Fibroblast of lung (primary cell): Measurements from ENCODE around the gene LYPD6. TPM values are rescaled to one million over a fixed set of nuclear protein-coding genes. Genes with fewer than 3 reads are reported as not detected.

Experiments
- DNase-seq, 2 donors: peaks; one replicate each; pipeline versions ENCODE4 v3.0.0 to v3.0.0-alpha.2; 2010; ENCODE audit warnings: low read depth in 2 of 2
- H2AFZ ChIP-seq: 2 replicates; pipeline ENCODE4 v1.5.1; 2012; ENCODE audit warnings: low read length, control low read depth, inconsistent platforms
- H3K27ac ChIP-seq: 2 replicates; pipeline ENCODE4 v1.5.1; 2011; ENCODE audit warnings: low read length, control low read depth; ENCODE audit not compliant: insufficient read depth
- H3K27me3 ChIP-seq: 2 replicates; pipeline ENCODE4 v1.5.1; 2011; ENCODE audit warnings: mild to moderate bottlenecking, low read length; ENCODE audit not compliant: control insufficient read depth, insufficient read depth
- H3K36me3 ChIP-seq: 2 replicates; pipeline ENCODE4 v1.5.1; 2011; ENCODE audit warnings: low read length; ENCODE audit not compliant: control insufficient read depth, insufficient read depth
- H3K4me1 ChIP-seq: 2 replicates; pipeline ENCODE4 v1.5.1; 2011; ENCODE audit warnings: low read length; ENCODE audit not compliant: control insufficient read depth, insufficient read depth; ENCODE audit errors: extremely low read depth
- H3K4me2 ChIP-seq: 2 replicates; pipeline ENCODE4 v1.5.1; 2011; ENCODE audit warnings: low read length, control low read depth; ENCODE audit not compliant: insufficient read depth; ENCODE audit errors: extremely low read depth
- H3K4me3 ChIP-seq, 4 experiments: fragments of 200-600 bp in 1 of 4; sonication (generic) in 1 of 4; replicated peaks in 1 of 4; 2 replicates each; pipeline ENCODE4 v1.5.1; 2011 to 2016; ENCODE audit warnings: low read length in 4 of 4, low read depth in 3 of 4, mild to moderate bottlenecking in 3 of 4, control low read depth in 2 of 4, inconsistent platforms in 1 of 4, mixed read lengths in 1 of 4; ENCODE audit not compliant: insufficient read depth in 1 of 4; ENCODE audit errors: control extremely low read depth in 1 of 4
- H3K79me2 ChIP-seq: 2 replicates; pipeline ENCODE4 v1.5.1; 2012; ENCODE audit warnings: mild to moderate bottlenecking, low read length, inconsistent platforms; ENCODE audit not compliant: control insufficient read depth, insufficient read depth
- H3K9ac ChIP-seq: 2 replicates; pipeline ENCODE4 v1.5.1; 2011; ENCODE audit warnings: mild to moderate bottlenecking, low read length, control low read depth; ENCODE audit not compliant: insufficient read depth
- H3K9me3 ChIP-seq: 2 replicates; pipeline ENCODE4 v1.5.1; 2012; ENCODE audit warnings: low read depth, low read length; ENCODE audit not compliant: control insufficient read depth, insufficient read depth
- H4K20me1 ChIP-seq: 2 replicates; pipeline ENCODE4 v1.5.1; 2011; ENCODE audit warnings: low read length; ENCODE audit not compliant: control insufficient read depth, insufficient read depth; ENCODE audit errors: extremely low read depth
- EZH2 ChIP-seq: IDR thresholded peaks from 2 replicates; pipeline ENCODE4 v1.5.1; 2012; ENCODE audit warnings: low read length, control low read depth, mild to moderate bottlenecking; ENCODE audit errors: missing control alignments
- polyA plus RNA-seq, 2 donors: library from polyadenylated mRNA; depleted of rRNA in 1 of 2; stranded (reverse) in 1 of 2; unstranded in 1 of 2; fragments of >200 nt; gene quantifications; 2 replicates each; pipeline ENCODE4 v1.2.1, GENCODE V29; 2011 to 2012; ENCODE audit warnings: missing spikeins in 1 of 2
- total RNA-seq: library from RNA; depleted of rRNA; stranded (reverse); fragments of >200 nt; gene quantifications from 2 replicates; pipeline ENCODE4 v1.2.1, GENCODE V29; 2014
- TF ChIP-seq, protein P1 (sequence below), 2 donors: IDR thresholded peaks in 1 of 2; conservative IDR thresholded peaks in 1 of 2; 1 replicate in 1 of 2; 2 replicates in 1 of 2; pipeline ENCODE4 v1.5.1; 2011 to 2012; ENCODE audit warnings: low read length in 2 of 2, control low read depth in 1 of 2, inconsistent platforms in 1 of 2, low read depth in 1 of 2, mild to moderate bottlenecking in 1 of 2

Gene LYPD6
- total and polyA plus RNA-seq, 2 donors (not counting 1 experiment from before 2014, with no cell fraction given) = 0.17 to 3.7 TPM

DNA sequence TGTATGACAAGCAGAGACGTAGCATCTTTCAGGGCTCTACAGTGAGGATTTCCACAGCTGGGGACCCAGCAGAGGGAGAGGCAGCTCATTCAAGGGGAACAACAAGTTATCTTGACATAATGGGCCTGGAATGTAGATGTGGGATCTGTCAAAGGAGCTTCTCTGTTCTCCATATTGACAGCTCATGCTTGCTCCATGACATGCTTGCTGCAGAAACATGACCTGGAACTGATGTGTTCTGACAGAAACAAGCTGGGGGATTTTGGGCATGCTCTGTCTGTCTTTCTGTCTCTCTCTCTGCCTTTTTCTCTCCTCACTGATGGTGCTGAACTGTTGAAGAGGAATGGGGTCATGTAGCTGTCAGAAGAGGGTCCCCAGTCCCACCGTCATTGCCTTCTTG, 177.6 kb downstream of the LYPD6 start:
- TF ChIP-seq EZH2 = no peak
- TF ChIP-seq, protein P1, sequence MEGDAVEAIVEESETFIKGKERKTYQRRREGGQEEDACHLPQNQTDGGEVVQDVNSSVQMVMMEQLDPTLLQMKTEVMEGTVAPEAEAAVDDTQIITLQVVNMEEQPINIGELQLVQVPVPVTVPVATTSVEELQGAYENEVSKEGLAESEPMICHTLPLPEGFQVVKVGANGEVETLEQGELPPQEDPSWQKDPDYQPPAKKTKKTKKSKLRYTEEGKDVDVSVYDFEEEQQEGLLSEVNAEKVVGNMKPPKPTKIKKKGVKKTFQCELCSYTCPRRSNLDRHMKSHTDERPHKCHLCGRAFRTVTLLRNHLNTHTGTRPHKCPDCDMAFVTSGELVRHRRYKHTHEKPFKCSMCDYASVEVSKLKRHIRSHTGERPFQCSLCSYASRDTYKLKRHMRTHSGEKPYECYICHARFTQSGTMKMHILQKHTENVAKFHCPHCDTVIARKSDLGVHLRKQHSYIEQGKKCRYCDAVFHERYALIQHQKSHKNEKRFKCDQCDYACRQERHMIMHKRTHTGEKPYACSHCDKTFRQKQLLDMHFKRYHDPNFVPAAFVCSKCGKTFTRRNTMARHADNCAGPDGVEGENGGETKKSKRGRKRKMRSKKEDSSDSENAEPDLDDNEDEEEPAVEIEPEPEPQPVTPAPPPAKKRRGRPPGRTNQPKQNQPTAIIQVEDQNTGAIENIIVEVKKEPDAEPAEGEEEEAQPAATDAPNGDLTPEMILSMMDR (conservative IDR thresholded peaks at IDR 0.05 in 1 of 2, IDR thresholded peaks at IDR 0.05 in 1 of 2; ENCODE audit: low read depth in 1 of 2, low read length in 2 of 2) = no peak
- H3K4me1 ChIP-seq = no peaks in the 10 kb centered on the region

DNA sequence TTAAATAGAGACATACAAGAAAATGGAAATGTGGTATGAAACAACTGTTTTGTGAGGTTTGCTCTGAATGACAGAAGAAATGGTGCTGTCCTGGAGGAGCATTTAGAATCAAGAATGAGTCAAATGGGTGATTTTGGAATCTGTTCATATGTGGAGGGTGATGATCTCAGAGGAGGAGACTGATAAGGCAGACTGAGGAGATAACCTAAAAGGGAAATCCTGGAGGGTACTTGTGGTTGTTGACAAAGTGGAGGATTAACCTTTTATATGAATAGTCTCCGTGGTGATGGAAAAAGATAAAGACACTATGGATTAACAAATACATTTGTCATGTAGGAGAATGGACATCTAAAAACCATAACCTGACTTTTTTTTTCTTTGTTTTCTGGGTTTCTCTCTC, 183.1 kb downstream of the LYPD6 start:
- Histone ChIP-seq H3K4me1 (no peaks in the 10 kb centered on the region), H3K79me2 (no peaks in the 10 kb centered on the region), H3K9ac (no peak overlapping the region), H3K4me3 (no peak overlapping the region), H3K36me3 (no peaks in the 10 kb centered on the region), H3K4me2 (no peak overlapping the region), H3K9me3 (no peaks in the 10 kb centered on the region), H3K27me3 (no peaks in the 10 kb centered on the region), H3K27ac (no peak overlapping the region), H4K20me1 (no peaks in the 10 kb centered on the region), H2AFZ (no peak overlapping the region)
- TF ChIP-seq, protein P1 (conservative IDR thresholded peaks at IDR 0.05 in 1 of 2, IDR thresholded peaks at IDR 0.05 in 1 of 2; ENCODE audit: low read depth in 1 of 2, low read length in 2 of 2) = no peak
- TF ChIP-seq EZH2 = no peak
- no peak for DNase-seq

More for the DNA sequence above, 177.6 kb downstream of the LYPD6 start:
- no peak overlapping the region for H2AFZ ChIP-seq
- no peak overlapping the region for H3K4me3 ChIP-seq
- H3K9me3 ChIP-seq = no peaks in the 10 kb centered on the region
- no peaks in the 10 kb centered on the region for H3K36me3 ChIP-seq
- no peaks in the 10 kb centered on the region for H3K79me2 ChIP-seq
- no peak for DNase-seq
- no peak overlapping the region for H3K27ac ChIP-seq
- H3K4me2 ChIP-seq = no peak overlapping the region
- no peaks in the 10 kb centered on the region for H4K20me1 ChIP-seq
- no peaks in the 10 kb centered on the region for H3K27me3 ChIP-seq
- no peak overlapping the region for H3K9ac ChIP-seq
